MM.1S (cell line): ENCODE data around the gene DCHS1.

Experiments used
- EZH2 ChIP-seq: fragments of 300-600 bp; sonication (generic); optimal IDR thresholded peaks from 2 replicates; pipeline ENCODE3; 2017; ENCODE audit warnings: low read depth, mild to moderate bottlenecking, antibody characterized with exemption, low read length, mixed read lengths
- TF ChIP-seq, protein P1 (sequence below): fragments of 300-600 bp; sonication (generic); IDR thresholded peaks from 2 replicates; pipeline ENCODE4 v1.5.1; 2016; ENCODE audit warnings: antibody characterized with exemption, low read length, mixed read lengths

DNA sequence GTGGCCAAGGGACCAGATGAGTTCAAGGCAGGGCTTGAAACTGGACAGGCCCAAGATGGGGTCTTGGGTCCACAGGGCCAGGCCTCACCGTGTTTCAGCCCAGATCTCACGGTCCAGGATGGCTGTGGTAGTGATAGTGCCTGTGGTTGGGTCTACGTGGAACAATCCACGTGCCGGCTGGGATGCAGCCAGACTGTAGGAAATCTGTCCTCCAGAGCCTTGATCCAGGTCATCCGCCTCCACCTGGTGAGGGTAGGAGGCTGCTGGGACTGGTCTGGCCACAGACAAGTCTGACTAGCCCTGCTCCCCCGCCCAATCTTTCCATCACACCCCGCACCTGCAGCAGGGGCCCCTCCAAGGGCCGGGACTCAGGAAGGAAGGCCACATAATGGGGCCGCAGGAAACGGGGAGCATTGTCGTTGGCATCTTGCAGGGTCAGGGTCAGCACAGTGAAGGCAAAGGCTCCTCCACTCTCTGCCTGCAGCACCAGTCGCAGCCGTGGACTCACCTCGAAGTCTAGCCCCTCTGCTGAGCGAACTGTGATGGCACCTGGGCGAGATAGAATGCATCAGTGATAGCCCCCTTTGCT is 29.7 kb downstream of the DCHS1 start:
- TF ChIP-seq, protein P1, sequence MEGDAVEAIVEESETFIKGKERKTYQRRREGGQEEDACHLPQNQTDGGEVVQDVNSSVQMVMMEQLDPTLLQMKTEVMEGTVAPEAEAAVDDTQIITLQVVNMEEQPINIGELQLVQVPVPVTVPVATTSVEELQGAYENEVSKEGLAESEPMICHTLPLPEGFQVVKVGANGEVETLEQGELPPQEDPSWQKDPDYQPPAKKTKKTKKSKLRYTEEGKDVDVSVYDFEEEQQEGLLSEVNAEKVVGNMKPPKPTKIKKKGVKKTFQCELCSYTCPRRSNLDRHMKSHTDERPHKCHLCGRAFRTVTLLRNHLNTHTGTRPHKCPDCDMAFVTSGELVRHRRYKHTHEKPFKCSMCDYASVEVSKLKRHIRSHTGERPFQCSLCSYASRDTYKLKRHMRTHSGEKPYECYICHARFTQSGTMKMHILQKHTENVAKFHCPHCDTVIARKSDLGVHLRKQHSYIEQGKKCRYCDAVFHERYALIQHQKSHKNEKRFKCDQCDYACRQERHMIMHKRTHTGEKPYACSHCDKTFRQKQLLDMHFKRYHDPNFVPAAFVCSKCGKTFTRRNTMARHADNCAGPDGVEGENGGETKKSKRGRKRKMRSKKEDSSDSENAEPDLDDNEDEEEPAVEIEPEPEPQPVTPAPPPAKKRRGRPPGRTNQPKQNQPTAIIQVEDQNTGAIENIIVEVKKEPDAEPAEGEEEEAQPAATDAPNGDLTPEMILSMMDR: no peak
- TF ChIP-seq EZH2: no peak
